Tibial artery (tissue), 4 donors: ENCODE data around the gene GALR1.

Experiments
- DNase-seq, 2 donors: peaks; one replicate each; pipeline ENCODE4 v3.0.0-alpha.2; 2019
- H3K27ac ChIP-seq, 2 donors: fragments of 200-600 bp; sonication (generic) in 1 of 2; 1 replicate in 1 of 2; 2 replicates in 1 of 2; pipeline ENCODE4 v1.5.1; 2018 to 2019; ENCODE audit warnings: mild to moderate bottlenecking in 1 of 2
- H3K27me3 ChIP-seq, 2 donors: fragments of 200-600 bp; sonication (generic) in 1 of 2; one replicate each; pipeline versions ENCODE4 v1.5.1 to v1.6.0; 2016 to 2019
- H3K36me3 ChIP-seq, 3 donors: fragments of 200-600 bp; sonication (generic) in 2 of 3; one replicate each; pipeline ENCODE4 v1.5.1; 2016 to 2019; ENCODE audit warnings: mild to moderate bottlenecking in 2 of 3
- H3K4me1 ChIP-seq, 4 donors: fragments of 200-600 bp; sonication (generic) in 2 of 4; 1 replicate in 3 of 4; 2 replicates in 1 of 4; pipeline ENCODE4 v1.5.1; 2016 to 2019
- H3K4me3 ChIP-seq, 2 donors: fragments of 200-600 bp; sonication (generic) in 1 of 2; 1 replicate in 1 of 2; 2 replicates in 1 of 2; pipeline ENCODE4 v1.5.1; 2018 to 2019; ENCODE audit warnings: mild to moderate bottlenecking in 2 of 2
- H3K9me3 ChIP-seq, 3 donors: fragments of 200-600 bp; sonication (generic) in 1 of 3; one replicate each; pipeline ENCODE4 v1.5.1; 2016 to 2019
- intact Hi-C: fragments of 100-400 bp; cut with DNase I; formaldehyde crosslinking; loops from one replicate; pipeline ENCODE4 v1.15.0; 2023; ENCODE audit warnings: low total_unique reads
- TF ChIP-seq, protein P1 (sequence below), 2 experiments: fragments of 200-600 bp in 1 of 2; fragments of 450-650 bp in 1 of 2; IDR thresholded peaks; one replicate each; pipeline ENCODE4 v1.5.1; 2017 to 2019; ENCODE audit warnings: antibody characterized with exemption in 2 of 2, mild to moderate bottlenecking in 1 of 2, moderate library complexity in 1 of 2

GALR1 gene

DNA sequence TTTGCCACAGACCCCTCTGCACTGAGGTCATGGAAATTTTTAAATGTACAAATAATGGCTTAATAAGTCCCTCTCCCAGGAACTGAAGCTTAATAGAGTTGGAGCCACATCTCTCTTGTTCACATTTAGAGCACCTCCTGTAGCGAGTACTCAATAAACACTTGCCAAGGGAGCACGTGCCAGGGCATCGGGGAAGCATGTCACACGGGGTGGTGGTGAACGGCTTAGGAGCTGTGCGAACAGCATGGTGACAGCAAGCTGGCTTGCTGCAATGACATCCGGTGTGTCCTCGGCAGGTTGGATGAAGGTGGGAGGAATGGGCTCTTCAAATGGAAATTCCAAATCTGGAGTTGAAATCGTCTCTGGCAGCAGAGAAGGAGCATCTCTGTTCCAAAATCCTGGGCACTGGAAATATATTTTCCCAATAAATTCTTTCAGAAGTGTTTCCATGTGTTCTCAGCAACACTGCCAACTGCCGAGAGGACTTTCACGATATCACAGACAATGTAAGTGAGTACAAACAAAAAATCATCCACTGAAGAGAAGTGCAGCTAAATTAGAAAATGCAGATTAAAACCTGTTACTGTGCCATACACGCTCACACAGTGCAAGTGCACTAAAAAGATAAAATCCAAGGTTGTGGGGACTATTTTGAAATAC lies 74.1 kb downstream of the GALR1 start:
- Histone ChIP-seq H3K27me3 (no peaks in the 10 kb centered on the region), H3K9me3 (no peaks in the 10 kb centered on the region), H3K36me3 (no peaks in the 10 kb centered on the region), H3K4me1 (no peaks in the 10 kb centered on the region), H3K4me3 (no peak overlapping the region), H3K27ac (no peak overlapping the region)
- TF ChIP-seq, protein P1, sequence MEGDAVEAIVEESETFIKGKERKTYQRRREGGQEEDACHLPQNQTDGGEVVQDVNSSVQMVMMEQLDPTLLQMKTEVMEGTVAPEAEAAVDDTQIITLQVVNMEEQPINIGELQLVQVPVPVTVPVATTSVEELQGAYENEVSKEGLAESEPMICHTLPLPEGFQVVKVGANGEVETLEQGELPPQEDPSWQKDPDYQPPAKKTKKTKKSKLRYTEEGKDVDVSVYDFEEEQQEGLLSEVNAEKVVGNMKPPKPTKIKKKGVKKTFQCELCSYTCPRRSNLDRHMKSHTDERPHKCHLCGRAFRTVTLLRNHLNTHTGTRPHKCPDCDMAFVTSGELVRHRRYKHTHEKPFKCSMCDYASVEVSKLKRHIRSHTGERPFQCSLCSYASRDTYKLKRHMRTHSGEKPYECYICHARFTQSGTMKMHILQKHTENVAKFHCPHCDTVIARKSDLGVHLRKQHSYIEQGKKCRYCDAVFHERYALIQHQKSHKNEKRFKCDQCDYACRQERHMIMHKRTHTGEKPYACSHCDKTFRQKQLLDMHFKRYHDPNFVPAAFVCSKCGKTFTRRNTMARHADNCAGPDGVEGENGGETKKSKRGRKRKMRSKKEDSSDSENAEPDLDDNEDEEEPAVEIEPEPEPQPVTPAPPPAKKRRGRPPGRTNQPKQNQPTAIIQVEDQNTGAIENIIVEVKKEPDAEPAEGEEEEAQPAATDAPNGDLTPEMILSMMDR (IDR thresholded peaks at IDR 0.05): no peak
- intact Hi-C loops: no loop called here
- DNase-seq: no peak
